H9 (cell line): ENCODE results near the gene MRPL23. TPM values are rescaled to one million over a fixed set of nuclear protein-coding genes. Genes with fewer than 3 reads are reported as not detected.

Source experiments
- DNase-seq: peaks from one replicate; pipeline ENCODE4 v3.0.0-alpha.2; 2017
- H2AFZ ChIP-seq: one replicate; pipeline ENCODE4 v1.6.1; 2013; ENCODE audit warnings: mild to moderate bottlenecking, low read length, control low read depth, moderate library complexity
- H2AK5ac ChIP-seq: 2 replicates; pipeline ENCODE4 v1.6.1; 2013; ENCODE audit warnings: low read length, control low read depth, mixed read lengths; ENCODE audit not compliant: insufficient read length
- H2BK120ac ChIP-seq: one replicate; pipeline ENCODE4 v1.6.1; 2013; ENCODE audit warnings: low read depth, mild to moderate bottlenecking, low read length, control low read depth, inconsistent platforms; ENCODE audit not compliant: poor library complexity, severe bottlenecking
- H2BK12ac ChIP-seq: 2 replicates; pipeline ENCODE4 v1.6.1; 2013; ENCODE audit warnings: low read length, control low read depth, mixed read lengths, low read depth; ENCODE audit not compliant: insufficient read length
- H2BK15ac ChIP-seq: 2 replicates; pipeline ENCODE4 v1.6.1; 2013; ENCODE audit warnings: low read depth, low read length, control low read depth
- H2BK20ac ChIP-seq: one replicate; pipeline ENCODE4 v1.6.1; 2013; ENCODE audit warnings: low read depth, mild to moderate bottlenecking, low read length, control low read depth, inconsistent platforms; ENCODE audit not compliant: poor library complexity, severe bottlenecking
- H2BK5ac ChIP-seq: 2 replicates; pipeline ENCODE4 v1.6.1; 2013; ENCODE audit warnings: low read length, control low read depth, mixed read lengths; ENCODE audit not compliant: insufficient read length
- H3K14ac ChIP-seq: 2 replicates; pipeline ENCODE4 v1.6.1; 2013; ENCODE audit warnings: low read length, control low read depth; ENCODE audit not compliant: insufficient read depth
- H3K18ac ChIP-seq: 2 replicates; pipeline ENCODE4 v1.6.1; 2013; ENCODE audit warnings: low read depth, mild to moderate bottlenecking, mixed read lengths, low read length, control low read depth; ENCODE audit not compliant: insufficient read length
- H3K23ac ChIP-seq: 2 replicates; pipeline ENCODE4 v1.6.1; 2013; ENCODE audit warnings: low read length, control low read depth, mixed read lengths, low read depth; ENCODE audit not compliant: insufficient read length
- H3K23me2 ChIP-seq: 2 replicates; pipeline ENCODE4 v1.6.1; 2013; ENCODE audit warnings: low read depth, mild to moderate bottlenecking, mixed read lengths, low read length, control low read depth; ENCODE audit not compliant: insufficient read length, poor library complexity, severe bottlenecking
- H3K27ac ChIP-seq: 2 replicates; pipeline ENCODE4 v1.5.1; 2013; ENCODE audit warnings: low read length, control low read depth, mixed read lengths, low read depth; ENCODE audit not compliant: insufficient read length
- H3K27me3 ChIP-seq: 2 replicates; pipeline ENCODE4 v1.6.1; 2013; ENCODE audit warnings: low read length, control low read depth, inconsistent platforms; ENCODE audit not compliant: insufficient read depth
- H3K4ac ChIP-seq: 2 replicates; pipeline ENCODE4 v1.6.1; 2013; ENCODE audit warnings: low read depth, mild to moderate bottlenecking, control low read depth, inconsistent platforms, low read length, moderate library complexity
- H3K4me1 ChIP-seq: 2 replicates; pipeline ENCODE4 v1.6.1; 2013; ENCODE audit warnings: low read length, control low read depth, inconsistent platforms; ENCODE audit not compliant: insufficient read depth
- H3K4me2 ChIP-seq: 2 replicates; pipeline ENCODE4 v1.6.1; 2013; ENCODE audit warnings: low read length, control low read depth, mixed read lengths; ENCODE audit not compliant: insufficient read length, insufficient read depth
- H3K56ac ChIP-seq: 2 replicates; pipeline ENCODE4 v1.6.1; 2013; ENCODE audit warnings: low read depth, mild to moderate bottlenecking, mixed read lengths, low read length, control low read depth; ENCODE audit not compliant: insufficient read length
- H3K79me1 ChIP-seq: 2 replicates; pipeline ENCODE4 v1.6.1; 2013; ENCODE audit warnings: low read depth, mild to moderate bottlenecking, moderate library complexity, low read length, control low read depth, inconsistent platforms; ENCODE audit not compliant: insufficient read depth, poor library complexity, severe bottlenecking
- H3K79me2 ChIP-seq: 2 replicates; pipeline ENCODE4 v1.6.1; 2013; ENCODE audit warnings: low read length, control low read depth, inconsistent platforms; ENCODE audit not compliant: insufficient read depth
- H3K9ac ChIP-seq: 2 replicates; pipeline ENCODE4 v1.6.1; 2013; ENCODE audit warnings: low read length, control low read depth, mixed read lengths; ENCODE audit not compliant: insufficient read length; ENCODE audit errors: extremely low read depth
- H3K9me3 ChIP-seq: one replicate; pipeline ENCODE4 v1.6.1; 2013; ENCODE audit warnings: low read depth, low read length, inconsistent platforms; ENCODE audit not compliant: control insufficient read depth
- H3T11ph ChIP-seq: one replicate; pipeline ENCODE4 v1.6.1; 2013; ENCODE audit warnings: mild to moderate bottlenecking, low read length, control low read depth, inconsistent platforms
- H4K20me1 ChIP-seq: one replicate; pipeline ENCODE4 v1.6.1; 2013; ENCODE audit not compliant: control insufficient read depth, insufficient read length, insufficient read depth
- H4K5ac ChIP-seq: 2 replicates; pipeline ENCODE4 v1.6.1; 2013; ENCODE audit warnings: low read depth, mild to moderate bottlenecking, mixed read lengths, low read length, control low read depth; ENCODE audit not compliant: insufficient read length
- H4K8ac ChIP-seq: replicated peaks from 2 replicates; pipeline ENCODE4 v1.6.1; 2013; ENCODE audit warnings: low read length, control low read depth, mixed read lengths, low read depth; ENCODE audit not compliant: insufficient read length
- H4K91ac ChIP-seq: 2 replicates; pipeline ENCODE4 v1.6.1; 2013; ENCODE audit warnings: low read depth, mild to moderate bottlenecking, moderate library complexity, mixed read lengths, low read length, control low read depth; ENCODE audit not compliant: insufficient read length
- H3K27ac Mint-ChIP-seq, 3 experiments: 2 replicates in 2 of 3; 3 replicates in 1 of 3; pipeline ENCODE4 v1.8.0; 2020 to 2021; ENCODE audit warnings: mixed read lengths in 3 of 3, mild to moderate bottlenecking in 1 of 3, moderate library complexity in 1 of 3
- H3K27me3 Mint-ChIP-seq: 2 replicates; pipeline ENCODE4 v1.8.0; 2021; ENCODE audit warnings: low read depth, mild to moderate bottlenecking, moderate library complexity, mixed read lengths
- H3K36me3 Mint-ChIP-seq, 3 experiments: 2 replicates in 2 of 3; 3 replicates in 1 of 3; pipeline ENCODE4 v1.8.0; 2020 to 2021; ENCODE audit warnings: low read depth in 3 of 3, mixed read lengths in 3 of 3; ENCODE audit not compliant: insufficient read depth in 1 of 3
- H3K4me1 Mint-ChIP-seq, 2 experiments: 2 replicates each; pipeline ENCODE4 v1.8.0; 2020; ENCODE audit warnings: mixed read lengths in 2 of 2
- H3K4me3 Mint-ChIP-seq, 2 experiments: 2 replicates in 1 of 2; 3 replicates in 1 of 2; pipeline ENCODE4 v1.8.0; 2020 to 2021; ENCODE audit warnings: mild to moderate bottlenecking in 2 of 2, mixed read lengths in 2 of 2, moderate library complexity in 1 of 2
- H3K9me3 Mint-ChIP-seq, 2 experiments: 2 replicates in 1 of 2; 3 replicates in 1 of 2; pipeline ENCODE4 v1.8.0; 2020; ENCODE audit warnings: mild to moderate bottlenecking in 2 of 2, mixed read lengths in 2 of 2, moderate library complexity in 1 of 2
- CTCF ChIP-seq: fragments of 200-600 bp; sonication (generic); conservative IDR thresholded peaks from 3 replicates; pipeline ENCODE4 v1.8.0; 2021; ENCODE audit warnings: antibody characterized with exemption, mild to moderate bottlenecking
- WGBS: extraction: QIAGEN DNeasy Blood & Tissue Kit; methylation state at CpG from one replicate; pipeline ENCODE4 v1.1.7; 2013; ENCODE audit warnings: missing lambda C conversion rate, low lambda C conversion rate, mixed read lengths; ENCODE audit not compliant: insufficient read length; ENCODE audit errors: extremely low coverage; 5-methylcytosine and 5-hydroxymethylcytosine counted together
- total RNA-seq: library from RNA; stranded (reverse); gene quantifications from 2 replicates; pipeline ENCODE4 v1.2.1, GENCODE V29; 2021

The MRPL23 gene
- total RNA-seq, 1 experiment from 2014 or later, result 67.3 TPM

GRCh38 chr11:1969035-1969434 is 21.9 kb downstream of the MRPL23 start:
- Histone ChIP-seq H3K4me1 (no peaks in the 10 kb centered on the region), H4K91ac (no peak overlapping the region), H2BK5ac (no peak overlapping the region), H2BK15ac (no peak overlapping the region), H3K27ac (no peak overlapping the region), H3K27me3 (no peaks in the 10 kb centered on the region), H2BK20ac (no peak overlapping the region), H3K9ac (no peak overlapping the region), H4K20me1 (no peaks in the 10 kb centered on the region), H3K4ac (no peak overlapping the region), H3K79me2 (no peaks in the 10 kb centered on the region), H3K4me2 (no peak overlapping the region), H4K5ac (no peak overlapping the region), H3T11ph (no peak overlapping the region), H3K23me2 (no peaks in the 10 kb centered on the region), H2BK12ac (no peak overlapping the region), H3K9me3 (no peaks in the 10 kb centered on the region), H3K14ac (no peak overlapping the region), H2AFZ (no peak overlapping the region), H2AK5ac (no peak overlapping the region), H3K79me1 (no peaks in the 10 kb centered on the region), H3K18ac (no peak overlapping the region), H3K23ac (no peak overlapping the region), H2BK120ac (no peak overlapping the region), H3K56ac (no peak overlapping the region), H4K8ac (no peak overlapping the region)
- H3K27me3 Mint-ChIP-seq, result no peaks in the 10 kb centered on the region
- no peak for TF ChIP-seq CTCF
- H3K4me1 Mint-ChIP-seq, result no peaks in the 10 kb centered on the region
- no peak for DNase-seq
- H3K27ac Mint-ChIP-seq, result no peak overlapping the region
- H3K4me3 Mint-ChIP-seq, result no peak overlapping the region
- WGBS, result no CpG with 5 or more reads among the region's 21 CpGs
- H3K9me3 Mint-ChIP-seq, result no peaks in the 10 kb centered on the region
- no peaks in the 10 kb centered on the region for H3K36me3 Mint-ChIP-seq
